NCI-H345 treated with DMSO at 0.1 percent for 48 hours (cell line): ENCODE results near the gene DTL.
"Not testable (repeated sequence)": the region's sequence is repeated elsewhere in the genome, so short reads cannot be mapped to it uniquely, and the experiment has no call there.

Experiments used
- DNase-seq: peaks from one replicate; lab custom pipeline; 2025; ENCODE audit not compliant: unreplicated experiment; lab: John Stamatoyannopoulos, UW

Gene DTL, protein sequence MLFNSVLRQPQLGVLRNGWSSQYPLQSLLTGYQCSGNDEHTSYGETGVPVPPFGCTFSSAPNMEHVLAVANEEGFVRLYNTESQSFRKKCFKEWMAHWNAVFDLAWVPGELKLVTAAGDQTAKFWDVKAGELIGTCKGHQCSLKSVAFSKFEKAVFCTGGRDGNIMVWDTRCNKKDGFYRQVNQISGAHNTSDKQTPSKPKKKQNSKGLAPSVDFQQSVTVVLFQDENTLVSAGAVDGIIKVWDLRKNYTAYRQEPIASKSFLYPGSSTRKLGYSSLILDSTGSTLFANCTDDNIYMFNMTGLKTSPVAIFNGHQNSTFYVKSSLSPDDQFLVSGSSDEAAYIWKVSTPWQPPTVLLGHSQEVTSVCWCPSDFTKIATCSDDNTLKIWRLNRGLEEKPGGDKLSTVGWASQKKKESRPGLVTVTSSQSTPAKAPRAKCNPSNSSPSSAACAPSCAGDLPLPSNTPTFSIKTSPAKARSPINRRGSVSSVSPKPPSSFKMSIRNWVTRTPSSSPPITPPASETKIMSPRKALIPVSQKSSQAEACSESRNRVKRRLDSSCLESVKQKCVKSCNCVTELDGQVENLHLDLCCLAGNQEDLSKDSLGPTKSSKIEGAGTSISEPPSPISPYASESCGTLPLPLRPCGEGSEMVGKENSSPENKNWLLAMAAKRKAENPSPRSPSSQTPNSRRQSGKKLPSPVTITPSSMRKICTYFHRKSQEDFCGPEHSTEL

DNA sequence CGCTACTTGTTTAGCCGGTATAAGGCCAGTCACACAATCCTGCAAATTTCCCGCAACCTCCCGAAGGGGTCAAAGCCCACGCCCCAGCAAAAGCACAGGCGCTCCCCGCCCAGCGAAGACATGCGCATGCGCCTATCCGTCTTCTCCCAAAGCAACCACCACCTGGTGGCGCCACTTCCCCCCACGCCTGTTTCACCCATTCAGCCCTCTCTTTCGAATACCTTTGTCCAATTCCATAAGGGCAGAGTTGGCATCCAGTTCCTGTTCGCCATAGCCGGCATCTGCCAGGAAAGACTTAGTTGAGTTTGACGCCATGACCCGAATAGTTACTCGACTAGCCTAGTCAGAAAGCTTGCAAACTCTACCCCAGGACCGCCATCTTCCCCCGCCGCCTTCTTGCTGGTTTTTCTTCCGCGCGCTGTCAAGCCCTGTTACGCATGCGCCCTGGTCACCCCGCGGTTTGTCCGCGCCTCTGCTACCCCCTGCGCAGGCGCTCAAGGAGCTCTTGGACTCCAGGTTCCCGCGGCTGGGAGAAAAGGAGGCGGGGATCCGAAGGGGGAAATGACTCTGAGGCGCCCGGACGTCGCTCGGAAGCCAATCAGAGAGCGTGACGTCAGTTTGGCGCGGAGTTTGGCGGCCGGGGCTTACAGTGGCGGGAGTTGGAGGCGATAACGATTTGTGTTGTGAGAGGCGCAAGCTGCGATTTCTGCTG, at the start of gene DTL, which contains the start of gene INTS7:
TSS of gene DTL (plus strand) at position 626 of the 712 bp plus-strand sequence. CDS start 143 bp downstream, outside the sequence.
TSS of gene INTS7 (minus strand) at position 435 of the 712 bp plus-strand sequence. CDS start at position 315, 120 bp downstream.
- peak; percentile 99 for DNase-seq

DNA sequence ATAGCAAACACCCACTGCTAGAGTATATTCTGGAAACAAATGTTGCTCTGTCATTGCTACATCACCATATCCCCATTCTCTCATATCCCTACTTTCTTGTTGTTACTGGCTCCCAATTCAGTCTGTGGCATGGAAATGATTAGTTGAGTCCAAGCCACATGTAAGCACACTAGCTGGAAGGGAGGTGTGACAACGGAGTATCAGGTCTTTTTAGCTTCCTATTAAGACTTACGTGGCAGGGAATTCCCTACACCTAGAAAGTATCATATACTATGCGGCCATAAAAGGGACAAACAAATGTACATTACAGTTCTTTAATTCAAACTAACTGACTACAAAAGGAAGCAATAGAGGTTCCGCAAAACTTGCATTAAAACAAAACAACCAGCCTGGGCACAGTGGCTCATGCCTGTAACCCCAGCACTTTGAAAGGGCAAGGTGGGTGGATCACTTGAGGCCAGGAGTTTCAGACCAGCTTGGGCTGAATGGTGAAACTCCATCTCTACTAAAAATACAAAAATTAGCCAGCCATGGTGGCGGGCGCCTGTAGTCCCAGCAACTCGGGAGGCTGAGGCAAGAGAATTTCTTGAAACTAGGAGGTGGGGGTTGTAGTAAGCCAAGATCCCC, 48.8 kb upstream of the DTL start:
- no peak for DNase-seq

DNA sequence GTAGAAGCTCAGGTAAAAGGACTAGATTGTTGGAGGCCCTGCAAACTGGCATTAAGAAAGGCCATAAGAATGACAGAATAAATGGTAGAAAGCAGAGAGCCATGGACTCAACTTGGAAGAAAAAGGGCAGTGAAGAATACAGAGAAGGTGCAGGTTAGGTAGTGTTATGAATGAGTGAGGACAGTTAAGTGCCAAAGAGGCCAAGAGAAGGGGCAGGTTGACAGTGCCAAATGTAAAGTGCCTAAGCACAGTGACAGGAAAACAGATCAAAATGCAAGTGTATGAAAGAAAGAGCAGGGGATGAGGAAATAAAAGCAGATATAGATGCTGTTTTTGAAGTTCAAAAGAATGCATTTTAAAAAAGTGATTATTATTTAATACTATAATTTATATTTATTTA, 43.9 kb upstream of the DTL start:
- DNase-seq = no peak

DNA sequence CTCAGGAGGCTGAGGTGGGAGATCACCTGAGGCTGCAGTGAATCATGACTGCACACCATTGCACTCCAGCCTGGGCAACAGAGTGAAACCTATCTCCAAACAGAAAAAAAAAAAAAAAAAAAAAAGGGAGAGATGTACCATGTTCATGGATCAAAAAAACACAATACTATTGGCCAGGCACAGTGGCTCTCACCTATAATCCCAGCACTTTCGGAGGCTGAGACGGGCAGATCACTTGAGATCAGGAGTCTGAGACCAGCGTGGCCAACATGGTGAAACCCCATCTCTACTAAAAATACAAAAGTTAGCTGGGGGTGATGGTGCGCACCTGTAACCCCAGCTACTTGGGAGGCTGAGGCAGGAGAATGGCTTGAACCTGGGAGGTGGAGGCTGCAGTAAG, 38.1 kb upstream of the DTL start:
- not testable (repeated sequence) for DNase-seq

DNA sequence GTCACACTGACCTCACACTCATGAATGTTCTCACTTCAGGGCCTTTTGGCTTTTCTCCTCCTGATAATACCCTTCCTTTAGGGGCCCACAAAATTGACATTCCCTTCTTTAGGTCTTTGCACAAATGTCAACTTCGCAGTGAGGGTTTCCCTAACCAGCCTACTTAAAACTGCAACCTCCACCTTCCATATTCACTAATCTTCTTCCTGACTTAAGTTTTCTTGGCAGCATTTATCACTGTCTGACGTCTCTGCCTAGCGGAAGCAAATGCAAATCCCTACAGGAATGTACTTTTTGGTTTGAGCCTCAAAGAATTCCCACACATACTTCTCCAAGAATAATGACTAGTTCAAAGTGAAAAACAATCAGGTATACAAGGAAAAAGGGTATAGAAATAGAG, 33.0 kb upstream of the DTL start:
- DNase-seq = no peak

DNA sequence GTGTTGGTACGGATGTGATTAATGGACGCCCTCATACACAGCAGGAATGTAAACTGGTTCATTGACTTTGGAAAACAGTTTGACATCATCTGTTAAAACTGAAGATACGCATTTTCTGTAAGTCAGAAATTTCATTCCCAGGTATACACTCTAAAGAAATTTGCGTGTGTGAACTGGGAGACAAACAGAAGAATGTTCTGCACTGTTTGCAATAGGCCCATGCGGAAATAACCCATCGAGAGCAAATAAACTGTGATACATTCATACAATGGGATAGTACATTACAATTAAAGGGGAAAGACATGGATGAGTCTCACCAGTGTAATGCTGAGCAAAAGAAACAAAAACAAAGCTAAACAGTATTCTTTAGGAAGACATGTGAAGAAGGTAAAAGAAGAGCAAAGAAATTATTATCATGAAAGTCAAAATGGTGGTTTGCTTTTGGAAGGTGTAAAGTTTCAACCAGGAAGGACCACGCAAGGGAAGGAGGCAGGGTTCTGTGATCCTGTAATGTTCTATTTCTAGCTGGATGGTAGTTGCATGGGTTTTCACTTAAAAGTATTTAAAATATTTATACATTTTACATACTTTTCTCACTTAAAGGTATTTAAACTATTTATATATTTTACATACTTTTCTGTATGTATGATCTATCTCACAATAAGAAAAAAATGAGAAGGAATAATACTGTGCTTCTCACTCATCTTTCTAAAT, 30.5 kb upstream of the DTL start:
- no peak for DNase-seq

DNA sequence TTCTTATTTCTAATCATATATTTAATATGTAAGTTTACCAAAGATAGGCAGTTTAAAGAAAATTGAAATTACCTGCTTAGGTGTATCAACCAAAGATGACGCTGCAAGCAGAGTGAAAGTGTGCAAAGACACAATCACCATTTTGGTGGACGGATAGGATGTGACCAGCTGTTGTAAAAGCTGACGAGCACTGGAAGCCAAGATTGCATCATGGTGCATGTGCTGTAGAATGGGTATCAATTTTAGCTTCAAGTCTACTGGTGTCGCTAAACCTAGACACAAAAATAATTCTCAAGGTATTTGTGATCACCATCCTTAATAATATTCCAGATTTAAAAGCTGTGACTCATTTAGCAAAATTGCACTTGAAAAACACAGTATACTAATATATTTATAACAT, 28.4 kb upstream of the DTL start:
- DNase-seq = no peak

DNA sequence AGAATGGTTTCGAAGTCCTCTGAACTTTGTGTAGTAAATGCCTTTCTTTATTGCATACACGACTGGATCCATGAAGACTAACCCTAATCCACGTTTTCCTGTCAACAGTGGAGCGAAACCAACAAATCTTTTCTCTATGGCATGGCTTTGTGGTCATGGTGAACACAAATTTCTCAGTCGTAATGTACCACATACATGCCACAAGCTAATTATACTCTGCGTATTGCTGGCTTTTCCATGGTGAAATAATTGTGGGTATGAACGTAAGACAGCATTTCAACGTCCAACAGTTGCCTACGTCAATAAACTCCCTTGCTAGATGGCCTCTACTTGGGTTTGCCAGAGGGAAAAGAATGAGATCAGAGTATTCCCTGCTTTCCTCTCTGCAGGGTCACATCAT, 27.7 kb upstream of the DTL start:
- no peak for DNase-seq

DNA sequence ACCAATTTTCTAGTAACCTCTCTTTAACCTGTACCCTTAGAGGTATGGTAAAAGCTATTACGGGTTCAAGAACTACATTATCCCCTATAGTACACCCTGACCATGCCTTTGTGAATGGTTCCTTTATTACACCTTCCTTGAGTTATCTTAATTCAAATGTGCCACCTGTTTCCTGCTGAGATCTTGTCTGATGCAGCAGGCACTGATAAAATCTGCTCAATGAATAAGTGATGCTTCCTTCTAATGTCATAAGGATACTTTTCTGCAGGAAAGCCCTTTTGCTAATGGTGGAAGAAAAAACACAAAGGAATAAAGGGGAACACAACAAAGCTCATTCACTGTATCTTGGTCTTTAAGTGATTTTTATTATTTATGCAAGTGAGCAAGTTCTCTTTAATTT, 26.0 kb upstream of the DTL start:
- DNase-seq = no peak

DNA sequence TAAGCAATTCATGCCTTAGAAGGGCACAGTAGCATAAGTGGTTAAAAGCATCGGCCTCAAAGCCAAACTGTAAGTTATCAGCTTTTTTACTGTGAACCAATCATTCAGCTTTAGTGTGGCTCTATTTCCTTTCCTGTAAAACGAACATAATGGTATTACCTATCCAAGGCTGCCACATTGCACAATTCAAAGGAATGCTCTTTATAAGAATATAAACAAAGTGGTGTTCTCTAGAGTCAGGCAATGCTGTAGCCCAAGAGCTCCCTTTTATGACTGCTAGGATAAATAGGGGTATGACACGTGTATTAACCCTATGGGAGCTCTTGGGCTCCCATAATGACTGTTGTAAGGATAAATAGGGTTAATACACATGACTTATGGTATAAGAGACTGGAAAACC, 25.5 kb upstream of the DTL start:
- DNase-seq = no peak

DNA sequence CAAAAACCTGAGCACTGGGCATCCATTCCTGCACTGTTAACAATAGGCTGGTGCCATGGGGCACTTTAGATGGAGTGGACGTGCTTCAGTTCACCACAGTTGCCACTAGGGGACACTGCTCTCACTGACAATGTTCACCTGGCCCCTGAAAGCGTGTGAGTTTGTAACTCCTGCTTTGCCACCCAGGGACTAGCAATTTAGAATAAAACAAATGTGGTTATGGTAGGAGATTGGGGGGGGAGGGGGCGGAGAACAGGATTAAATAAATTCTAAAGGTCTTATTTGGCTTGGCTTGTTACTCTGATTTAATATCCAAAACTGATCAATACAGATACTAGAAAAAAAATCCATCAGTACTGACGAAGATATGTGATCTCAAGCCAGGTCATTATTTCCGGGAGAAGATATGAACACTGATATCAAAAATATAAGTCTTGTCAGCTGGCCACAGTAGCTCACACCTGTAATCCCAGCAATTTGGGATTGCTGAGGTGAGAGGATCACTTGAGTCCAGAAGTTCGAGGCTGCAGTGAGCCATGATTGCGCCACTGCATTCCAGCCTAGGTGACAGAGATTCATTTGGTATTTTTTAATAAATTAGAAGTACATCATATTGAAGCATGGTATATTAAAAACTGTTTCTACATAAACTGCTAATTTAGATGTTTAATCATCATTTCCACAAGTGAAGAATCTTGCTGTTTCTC, 23.4 kb upstream of the DTL start:
- peak; percentile 77 for DNase-seq

DNA sequence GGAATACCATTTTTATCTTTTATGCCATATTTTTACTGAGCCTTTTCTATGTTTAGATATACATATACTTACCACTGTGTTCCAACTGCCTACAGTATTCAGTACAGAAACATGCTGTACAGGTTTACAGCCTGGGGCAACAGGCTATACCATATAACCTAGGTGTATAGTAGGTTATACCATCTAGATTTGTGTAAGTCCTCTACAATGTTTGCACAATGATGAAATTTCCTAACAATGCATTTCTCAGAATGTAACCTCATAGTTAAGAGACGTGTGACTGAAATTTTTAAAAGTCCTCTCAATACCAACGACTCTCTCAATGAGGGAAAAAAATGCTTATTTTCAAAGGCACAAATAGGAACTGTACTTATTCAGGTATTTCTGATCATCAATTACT, 21.9 kb upstream of the DTL start:
- no peak for DNase-seq

DNA sequence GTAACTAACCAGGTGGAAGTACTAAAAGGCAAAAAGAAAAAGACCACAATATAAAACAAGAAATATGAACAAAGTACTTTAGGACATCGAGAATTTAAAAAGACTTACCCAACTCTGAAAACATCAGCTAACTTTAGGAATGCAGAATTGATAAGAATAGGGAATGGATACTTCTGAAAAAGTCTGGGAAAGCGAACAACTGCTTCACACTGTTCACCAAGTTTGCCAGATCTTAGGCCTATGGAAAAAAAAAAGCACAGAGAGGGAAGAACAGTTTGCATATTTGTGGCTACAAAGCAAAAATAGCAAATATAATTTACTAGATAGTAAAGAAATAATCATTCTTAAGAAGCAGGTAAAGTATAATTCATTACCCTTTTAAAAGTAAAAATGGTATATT, 14.6 kb upstream of the DTL start:
- no peak for DNase-seq

DNA sequence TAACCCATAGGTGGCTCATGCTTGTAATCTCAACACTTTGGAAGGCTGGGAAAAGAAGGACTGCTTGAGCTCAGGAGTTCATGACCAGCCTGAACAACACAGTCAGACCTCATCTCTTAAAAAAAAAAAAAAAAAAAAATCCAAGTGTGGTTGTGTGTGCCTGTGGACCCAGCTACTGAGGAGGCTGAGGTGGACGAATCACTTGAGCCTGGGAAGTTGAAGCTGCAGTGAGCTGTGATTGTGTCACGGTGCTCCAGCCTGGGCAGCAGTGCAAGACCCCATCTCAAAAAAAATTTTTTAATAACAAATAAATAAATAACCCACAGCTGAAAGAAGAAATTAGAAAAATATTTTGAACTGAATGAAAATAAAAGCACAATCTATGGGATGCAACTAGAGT, 14.0 kb upstream of the DTL start:
- no peak for DNase-seq

DNA sequence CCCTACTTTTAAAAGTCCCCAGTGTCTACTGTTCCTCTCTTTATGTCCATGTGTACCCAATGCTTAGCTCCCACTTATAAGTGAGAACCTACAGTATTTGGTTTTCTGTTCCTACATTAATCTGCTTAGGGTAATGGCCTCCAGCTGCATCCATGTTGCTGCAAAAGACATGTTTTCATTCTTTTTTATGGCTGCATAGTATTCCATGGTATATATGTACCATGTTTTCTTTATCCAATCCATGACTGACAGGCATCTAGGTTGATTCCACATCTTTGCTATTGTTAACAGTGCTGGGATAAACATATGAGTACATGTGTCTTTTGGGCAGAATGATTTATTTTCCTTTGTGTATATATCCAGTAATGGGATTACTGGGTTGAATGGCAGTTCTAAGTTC, 12.6 kb upstream of the DTL start:
- not testable (repeated sequence) for DNase-seq

DNA sequence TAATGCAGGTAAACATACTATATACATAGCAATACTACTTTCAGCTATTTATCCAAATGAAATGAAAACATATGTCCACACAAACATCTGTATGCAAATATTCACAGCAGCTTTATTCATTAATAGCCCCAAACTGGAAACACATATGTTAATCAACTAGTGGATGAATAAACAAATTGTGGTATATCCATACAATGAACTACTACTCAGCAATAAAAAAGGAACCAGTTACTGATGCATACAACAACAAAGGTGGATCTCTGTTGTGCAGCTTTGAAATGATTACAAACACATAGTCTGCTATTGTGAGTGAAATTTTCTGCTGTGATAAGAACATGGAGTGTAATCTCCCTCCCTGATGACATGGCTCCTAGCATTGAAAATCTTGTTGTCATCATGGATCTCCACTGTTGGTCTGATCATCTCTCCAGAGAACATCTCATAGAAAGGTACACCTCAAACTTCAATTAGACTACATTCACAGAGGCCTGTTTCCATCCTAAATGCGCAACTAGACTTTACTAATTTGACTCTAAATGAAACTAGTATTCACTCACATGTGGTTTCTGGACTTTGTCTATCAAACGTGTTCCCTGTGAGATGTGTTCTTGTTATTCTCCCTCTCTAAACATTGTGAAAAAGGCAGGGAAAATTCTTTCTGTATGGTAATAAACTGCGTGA, 10.9 kb upstream of the DTL start:
- DNase-seq = no peak

DNA sequence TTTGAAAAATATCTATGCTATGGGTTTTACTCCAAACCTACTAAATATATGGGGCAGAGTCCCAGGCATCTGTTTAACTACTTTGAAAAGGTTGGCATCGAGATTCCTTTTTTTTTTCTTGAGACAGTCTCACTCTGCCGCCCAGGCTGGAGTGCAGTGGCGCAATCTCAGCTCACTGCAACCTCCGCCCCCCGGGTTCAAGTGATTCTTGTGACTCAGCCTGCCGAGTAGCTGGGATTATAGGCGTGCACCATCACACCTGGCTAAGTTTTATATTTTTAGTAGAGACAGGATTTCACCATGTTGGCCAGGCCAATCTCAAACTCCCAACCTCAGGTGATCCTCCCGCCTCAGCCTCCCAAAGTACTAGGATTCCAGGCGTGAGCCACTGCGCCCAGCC, 7.8 kb upstream of the DTL start:
- not testable (repeated sequence) for DNase-seq

DNA sequence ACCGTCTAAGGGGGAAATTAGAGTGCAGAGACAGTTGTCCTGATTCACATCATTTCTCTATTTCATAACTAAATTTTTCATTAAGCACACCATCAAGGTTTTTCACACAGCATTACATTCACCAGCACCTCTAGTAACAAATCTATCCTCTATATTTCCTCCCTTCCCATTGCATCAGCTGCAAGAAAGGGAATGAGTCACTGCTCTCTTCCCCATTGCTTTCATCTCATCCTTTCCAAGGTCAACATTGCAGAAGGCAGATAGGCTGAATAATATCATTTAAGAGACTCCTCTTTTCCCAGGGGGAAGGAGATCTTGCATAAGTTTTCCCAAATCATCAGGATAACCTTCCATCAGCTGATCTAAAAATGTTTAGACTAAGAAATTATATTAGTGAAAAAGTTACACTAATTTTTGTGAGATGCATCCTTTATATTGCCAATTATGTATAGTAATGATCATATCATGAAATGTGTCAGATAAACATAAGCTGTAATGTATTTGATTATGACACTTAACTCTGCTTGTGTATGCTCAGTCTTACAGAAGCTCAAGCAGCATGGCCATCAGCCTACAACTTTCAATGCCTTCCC, 4.5 kb upstream of the DTL start:
- no peak for DNase-seq

DNA sequence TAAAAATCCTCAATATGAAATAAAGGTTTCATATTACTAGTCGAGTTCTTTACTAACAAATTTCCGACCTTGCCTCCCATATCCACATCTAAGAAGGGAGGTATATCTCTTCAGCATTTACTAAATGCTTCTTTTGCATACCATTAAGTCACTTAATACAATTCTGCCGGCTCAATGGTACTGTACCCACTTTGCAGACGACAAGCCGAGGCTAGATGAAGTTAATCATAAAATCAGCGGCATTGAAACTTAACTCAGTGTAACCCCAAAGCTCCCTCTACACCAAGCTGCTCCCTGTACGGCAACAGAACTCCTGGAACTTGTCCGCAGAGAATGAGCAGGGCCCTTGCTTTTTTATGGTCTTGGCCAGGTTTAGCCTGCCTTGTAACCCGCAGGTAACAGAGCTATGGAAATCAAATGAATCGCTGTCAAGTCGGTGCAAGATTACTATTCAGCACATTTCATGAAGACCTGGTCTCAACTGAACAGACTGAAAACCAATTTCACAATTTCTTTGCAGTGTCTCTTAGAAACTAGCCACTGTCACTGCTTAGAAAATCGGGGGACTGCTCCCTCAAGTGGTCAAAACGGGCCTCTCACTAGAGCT, 929 bp upstream of the DTL start:
- DNase-seq = no peak
